Measurements from ENCODE around the gene HARBI1.

- TF ChIP-seq CTCF (IDR thresholded peaks at IDR 0.05 in 8 of 11, conservative IDR thresholded peaks at IDR 0.05 in 3 of 11) (no peak), POLR2A (IDR thresholded peaks at IDR 0.05) (no peak), POLR2AphosphoS5 (IDR thresholded peaks at IDR 0.05) (no peak)
These were observed 51.7 kb downstream of the HARBI1 start for GRCh38 chr11:46565232-46565840.

Data from spleen (tissue), 7 donors.